Sigmoid colon (tissue), 7 donors: ENCODE measurements around the gene PREX1. TPM values are rescaled to one million over a fixed set of nuclear protein-coding genes. Genes with fewer than 3 reads are reported as not detected.

ENCODE experiments used
- DNase-seq: peaks from one replicate; pipeline ENCODE4 v3.0.0-alpha.2; 2019
- H3K27ac ChIP-seq, 4 donors: fragments of 200-600 bp; sonication (generic); one replicate each; pipeline ENCODE4 v1.5.1; 2016 to 2019; ENCODE audit warnings: mild to moderate bottlenecking in 1 of 4
- H3K27me3 ChIP-seq, 3 donors: fragments of 200-600 bp; sonication (generic); one replicate each; pipeline ENCODE4 v1.5.1; 2019; ENCODE audit warnings: mild to moderate bottlenecking in 1 of 3
- H3K36me3 ChIP-seq, 4 donors: fragments of 200-600 bp; sonication (generic); one replicate each; pipeline ENCODE4 v1.5.1; 2016 to 2019
- H3K4me1 ChIP-seq, 4 donors: fragments of 200-600 bp; sonication (generic); one replicate each; pipeline ENCODE4 v1.5.1; 2017 to 2019
- H3K4me3 ChIP-seq, 4 donors: fragments of 200-600 bp; sonication (generic); one replicate each; pipeline ENCODE4 v1.5.1; 2017 to 2019; ENCODE audit warnings: mild to moderate bottlenecking in 2 of 4, moderate library complexity in 1 of 4
- H3K9me3 ChIP-seq, 4 donors: fragments of 200-600 bp in 3 of 4; sonication (generic) in 3 of 4; one replicate each; pipeline versions ENCODE4 v1.5.1 to v1.6.1; 2013 to 2019
- CTCF ChIP-seq, 4 experiments: fragments of 450-650 bp in 3 of 4; fragments of 200-600 bp in 1 of 4; IDR thresholded peaks; one replicate each; pipeline ENCODE4 v1.5.1; 2016 to 2019; ENCODE audit warnings: antibody characterized with exemption in 4 of 4, mild to moderate bottlenecking in 3 of 4, moderate library complexity in 2 of 4
- EP300 ChIP-seq, 4 donors: sonication (generic); formaldehyde crosslinking; IDR thresholded peaks; one replicate each; pipeline ENCODE4 v1.6.1; 2017; ENCODE audit warnings: antibody characterized with exemption in 4 of 4
- POLR2A ChIP-seq, 2 donors: fragments of 450-650 bp; IDR thresholded peaks; one replicate each; pipeline ENCODE4 v1.6.1; 2016; ENCODE audit warnings: antibody characterized with exemption in 2 of 2, mild to moderate bottlenecking in 2 of 2, moderate library complexity in 2 of 2
- POLR2AphosphoS5 ChIP-seq, 4 donors: sonication (generic); formaldehyde crosslinking; IDR thresholded peaks; one replicate each; pipeline ENCODE4 v1.6.1; 2017; ENCODE audit warnings: antibody characterized with exemption in 4 of 4
- WGBS, 2 donors: extraction: QIAGEN DNeasy Blood & Tissue Kit; methylation state at CpG; one replicate each; pipeline ENCODE4 v1.1.7; 2013; 5-methylcytosine and 5-hydroxymethylcytosine counted together
- intact Hi-C: fragments of 100-400 bp; cut with DNase I; formaldehyde crosslinking; loops from one replicate; pipeline ENCODE4 v1.15.1; 2023
- polyA plus RNA-seq, 3 donors: library from polyadenylated mRNA; stranded (reverse); fragments of 200-250 nt; gene quantifications; one replicate each; pipeline ENCODE4 v1.2.3, GENCODE V29; 2013
- total RNA-seq, 4 donors: library from RNA; depleted of rRNA; stranded (reverse); fragments of >200 nt; gene quantifications; one replicate each; pipeline ENCODE4 v1.1.0, GENCODE V29; 2016
- donor health status: healthy with polysubstance abuse.
- donor health status: Bipolar disorder and iron deficiency.
- donor health status: healthy.

The PREX1 gene
- total and polyA plus RNA-seq, 7 donors: 5.4 to 22.9 (median 15.5) TPM

- TF ChIP-seq CTCF (IDR thresholded peaks at IDR 0.05): no peak
- no peak for TF ChIP-seq EP300 (IDR thresholded peaks at IDR 0.05)
- TF ChIP-seq POLR2A (IDR thresholded peaks at IDR 0.05): no peak
- no peak for TF ChIP-seq POLR2AphosphoS5 (IDR thresholded peaks at IDR 0.05)
- H3K4me3 ChIP-seq: no peak overlapping the region
- no peak for DNase-seq
- WGBS, 2 donors: 50 to 78% methylated on average over 5 of the region's 5 CpGs
- no peaks in the 10 kb centered on the region for H3K9me3 ChIP-seq
- no peaks in the 10 kb centered on the region for H3K4me1 ChIP-seq
- H3K36me3 ChIP-seq: peaks cover 0 to 23% (median 1%) of the 10 kb centered on the region in 4 donors
- intact Hi-C loops: no loop called here
- no peak overlapping the region for H3K27ac ChIP-seq
- no peaks in the 10 kb centered on the region for H3K27me3 ChIP-seq
These were observed 179.9 kb downstream of the PREX1 start for GRCh38 chr20:48647858-48648257.

- Histone ChIP-seq H3K9me3 (no peaks in the 10 kb centered on the region), H3K4me3 (no peak overlapping the region), H3K27ac (no peak overlapping the region), H3K27me3 (no peaks in the 10 kb centered on the region), H3K4me1 (no peaks in the 10 kb centered on the region), H3K36me3 (peaks cover 0 to 15% (median 1%) of the 10 kb centered on the region in 4 donors)
- intact Hi-C loops: no loop called here
- WGBS, 2 donors: 89 to 94% methylated on average over 13 of the region's 13 CpGs
- no peak for TF ChIP-seq POLR2A (IDR thresholded peaks at IDR 0.05)
- no peak for TF ChIP-seq CTCF (IDR thresholded peaks at IDR 0.05)
- TF ChIP-seq POLR2AphosphoS5 (IDR thresholded peaks at IDR 0.05): no peak
- TF ChIP-seq EP300 (IDR thresholded peaks at IDR 0.05): no peak
- no peak for DNase-seq
These were observed 182.1 kb downstream of the PREX1 start for GRCh38 chr20:48645666-48646065.

GRCh38 chr20:48644286-48644828, 183.4 kb downstream of the PREX1 start:
- Histone ChIP-seq H3K27me3 (no peaks in the 10 kb centered on the region), H3K4me3 (no peak overlapping the region), H3K4me1 (no peaks in the 10 kb centered on the region), H3K27ac (no peak overlapping the region), H3K9me3 (no peaks in the 10 kb centered on the region), H3K36me3 (peaks cover 0 to 17% (median 1%) of the 10 kb centered on the region in 4 donors)
- DNase-seq: no peak
- intact Hi-C loops: no loop called here
- TF ChIP-seq EP300 (IDR thresholded peaks at IDR 0.05) (no peak), POLR2AphosphoS5 (IDR thresholded peaks at IDR 0.05) (no peak), POLR2A (IDR thresholded peaks at IDR 0.05) (no peak), CTCF (IDR thresholded peaks at IDR 0.05) (no peak)
- WGBS, 2 donors: 90 to 91% methylated on average over 15 of the region's 15 CpGs

- no peak for DNase-seq
- WGBS, 2 donors: 89 to 93% methylated on average over 11 of the region's 11 CpGs
- no peak for TF ChIP-seq POLR2AphosphoS5 (IDR thresholded peaks at IDR 0.05)
- TF ChIP-seq EP300 (IDR thresholded peaks at IDR 0.05): no peak
- no peak for TF ChIP-seq POLR2A (IDR thresholded peaks at IDR 0.05)
- no peak for TF ChIP-seq CTCF (IDR thresholded peaks at IDR 0.05)
These were observed 185.5 kb downstream of the PREX1 start for GRCh38 chr20:48642105-48642880.

More at GRCh38 chr20:48642105-48642880, 185.5 kb downstream of the PREX1 start:
- intact Hi-C loops: no loop called here
- Histone ChIP-seq H3K27me3 (no peaks in the 10 kb centered on the region), H3K27ac (no peak overlapping the region), H3K4me3 (no peak overlapping the region), H3K4me1 (no peaks in the 10 kb centered on the region), H3K36me3 (peaks cover 0 to 14% (median 1%) of the 10 kb centered on the region in 4 donors), H3K9me3 (no peaks in the 10 kb centered on the region)
